Measurements from ENCODE around the gene SLC38A9.

DNA sequence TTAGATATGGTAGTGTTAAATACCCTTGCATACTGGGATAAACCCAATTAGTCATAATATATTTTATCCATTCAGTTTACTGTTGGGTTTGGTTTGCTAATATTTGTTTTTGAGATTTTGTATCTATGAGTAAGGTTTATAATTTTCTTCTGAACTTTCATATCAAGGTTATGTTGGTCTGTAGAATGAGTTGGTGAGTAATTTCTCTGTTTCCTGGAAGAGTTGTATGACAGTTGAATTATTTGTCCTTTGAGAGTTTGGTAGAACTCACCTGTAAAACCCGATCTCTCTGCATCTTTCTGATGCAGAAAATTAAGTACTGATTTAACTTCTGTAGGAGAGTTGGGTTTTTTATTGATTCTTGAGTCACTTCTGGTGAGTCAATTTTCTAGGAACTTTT, 46.1 kb upstream of the SLC38A9 start:
- TF ChIP-seq POLR2A (IDR thresholded peaks at IDR 0.05) = no peak
- TF ChIP-seq, protein P1, sequence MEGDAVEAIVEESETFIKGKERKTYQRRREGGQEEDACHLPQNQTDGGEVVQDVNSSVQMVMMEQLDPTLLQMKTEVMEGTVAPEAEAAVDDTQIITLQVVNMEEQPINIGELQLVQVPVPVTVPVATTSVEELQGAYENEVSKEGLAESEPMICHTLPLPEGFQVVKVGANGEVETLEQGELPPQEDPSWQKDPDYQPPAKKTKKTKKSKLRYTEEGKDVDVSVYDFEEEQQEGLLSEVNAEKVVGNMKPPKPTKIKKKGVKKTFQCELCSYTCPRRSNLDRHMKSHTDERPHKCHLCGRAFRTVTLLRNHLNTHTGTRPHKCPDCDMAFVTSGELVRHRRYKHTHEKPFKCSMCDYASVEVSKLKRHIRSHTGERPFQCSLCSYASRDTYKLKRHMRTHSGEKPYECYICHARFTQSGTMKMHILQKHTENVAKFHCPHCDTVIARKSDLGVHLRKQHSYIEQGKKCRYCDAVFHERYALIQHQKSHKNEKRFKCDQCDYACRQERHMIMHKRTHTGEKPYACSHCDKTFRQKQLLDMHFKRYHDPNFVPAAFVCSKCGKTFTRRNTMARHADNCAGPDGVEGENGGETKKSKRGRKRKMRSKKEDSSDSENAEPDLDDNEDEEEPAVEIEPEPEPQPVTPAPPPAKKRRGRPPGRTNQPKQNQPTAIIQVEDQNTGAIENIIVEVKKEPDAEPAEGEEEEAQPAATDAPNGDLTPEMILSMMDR (IDR thresholded peaks at IDR 0.05) = no peak

Measured in lower leg skin (tissue), 3 donors.